Activated CD4-positive, CD25-positive, alpha-beta regulatory T cell (primary cell): ENCODE measurements around the gene RLF.

Experiments used
- DNase-seq, 4 experiments: peaks; one replicate each; lab custom pipeline; 2025; lab: John Stamatoyannopoulos, UW

RLF gene

DNA sequence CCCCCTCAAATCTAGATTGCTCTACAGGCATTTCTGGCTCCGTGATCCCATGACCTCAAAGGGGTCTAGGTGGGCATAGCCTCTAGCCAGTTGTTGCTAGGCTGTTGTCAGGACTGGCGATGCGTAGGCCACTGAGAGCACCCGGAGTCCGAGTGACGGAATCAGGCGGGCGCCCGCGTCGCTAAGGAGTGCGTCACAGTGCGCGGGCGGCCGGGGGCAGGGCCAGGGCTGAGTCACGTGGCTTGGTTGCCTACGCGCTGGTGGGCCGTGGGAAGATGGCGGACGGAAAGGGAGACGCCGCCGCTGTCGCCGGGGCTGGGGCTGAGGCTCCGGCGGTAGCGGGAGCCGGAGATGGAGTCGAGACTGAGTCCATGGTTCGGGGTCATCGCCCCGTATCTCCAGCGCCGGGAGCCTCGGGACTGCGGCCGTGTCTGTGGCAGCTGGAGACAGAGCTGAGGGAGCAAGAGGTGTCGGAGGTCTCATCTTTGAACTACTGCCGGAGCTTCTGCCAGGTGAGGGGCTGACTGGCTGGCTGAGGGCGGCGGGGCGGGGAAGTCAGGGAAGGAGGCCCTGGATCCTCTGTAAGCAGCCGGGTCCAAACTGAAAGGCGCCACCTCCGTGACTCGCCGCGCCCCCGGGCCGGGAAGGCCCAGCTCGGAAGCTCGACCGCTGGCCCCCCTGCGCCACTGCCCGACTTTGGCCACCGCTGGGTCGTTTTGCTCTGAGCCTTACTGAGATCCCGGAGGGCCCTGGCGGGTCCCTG is at the start of gene RLF:
Gene RLF, plus strand, starts transcription at position 263 of the 763 bp plus-strand sequence. Its CDS starts 13 bp downstream, at position 276.
- peak; percentile 86 to 94 (median 90) for DNase-seq

DNA sequence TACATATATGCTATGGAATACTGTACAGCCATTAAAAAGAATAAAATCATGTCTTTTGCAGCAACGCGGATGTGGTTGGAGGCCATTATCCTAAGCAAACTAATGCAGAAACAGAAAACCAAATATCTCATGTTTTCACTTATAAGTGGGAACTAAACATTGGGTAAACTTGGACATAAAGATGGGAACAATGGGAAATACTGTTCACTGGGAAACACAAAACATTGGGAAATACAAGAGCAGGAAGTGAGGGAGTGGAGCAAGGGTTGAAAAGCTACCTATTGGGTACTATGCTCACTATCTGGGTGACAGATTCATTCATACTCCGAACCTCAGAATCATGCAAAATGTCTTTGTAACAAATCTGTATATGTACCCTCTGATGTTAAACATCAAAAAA is 46.8 kb upstream of the RLF start:
- DNase-seq: no peak

DNA sequence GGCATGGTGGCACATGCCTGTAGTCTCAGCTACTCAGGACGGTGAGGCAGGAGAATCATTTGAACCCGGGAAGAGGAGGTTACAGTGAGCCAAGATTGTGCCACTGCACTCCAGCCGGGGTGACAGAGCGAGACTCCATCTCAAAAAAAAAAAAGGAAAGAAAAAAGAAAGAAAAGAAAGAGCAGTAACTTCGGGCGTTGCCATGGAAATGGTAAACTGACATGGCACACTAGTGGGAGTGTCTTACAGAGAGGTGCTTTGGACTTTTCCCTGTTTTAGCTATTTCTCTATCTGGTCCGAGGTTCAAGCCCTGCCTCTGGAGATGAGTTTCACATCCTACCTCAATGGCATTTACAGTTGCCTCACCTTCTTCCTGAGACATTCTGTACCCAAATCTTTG is 41.1 kb upstream of the RLF start:
- DNase-seq: no peak

DNA sequence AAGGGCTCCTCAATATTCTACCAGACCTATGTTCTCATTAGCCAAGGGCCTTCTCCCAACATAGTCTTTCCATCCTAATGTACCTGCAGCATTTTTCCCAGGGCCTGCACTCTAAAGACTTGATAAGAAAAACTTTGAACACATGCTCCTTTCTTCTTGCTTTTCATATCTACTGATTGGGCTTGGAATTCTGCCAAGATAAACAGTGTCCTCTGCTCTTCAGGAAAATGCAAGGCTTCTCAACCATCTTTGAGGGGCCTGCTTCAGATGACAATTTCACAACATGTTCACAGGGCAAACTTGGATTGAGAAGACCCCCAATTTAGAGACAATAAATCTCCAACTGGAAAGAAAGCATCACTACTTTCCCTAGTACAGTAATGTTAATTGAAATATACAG is 38.3 kb upstream of the RLF start:
- DNase-seq: no peak

DNA sequence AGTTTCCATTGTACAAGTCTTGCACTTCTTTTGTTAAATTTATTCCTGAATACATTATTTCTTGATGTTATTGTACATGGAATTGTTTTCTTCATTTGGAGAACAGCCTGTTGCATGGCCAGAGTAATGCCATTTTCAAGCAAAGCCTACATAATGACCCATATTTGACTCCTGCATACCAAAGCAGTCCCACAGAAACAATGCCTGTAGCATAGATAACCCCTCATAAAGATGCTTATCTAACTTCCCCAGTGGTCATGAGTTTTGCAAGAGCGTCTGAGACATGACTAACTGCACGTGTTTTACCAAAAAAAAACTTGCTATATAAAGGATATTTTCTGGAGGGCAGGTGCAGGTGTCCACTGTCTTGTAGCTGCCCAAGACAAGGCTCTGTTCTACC is 30.3 kb upstream of the RLF start:
- DNase-seq: no peak

GRCh38 chr1:40132383-40133311 is 28.5 kb upstream of the RLF start:
- no peak for DNase-seq

GRCh38 chr1:40133312-40133665 is 27.9 kb upstream of the RLF start:
- DNase-seq: no peak

DNA sequence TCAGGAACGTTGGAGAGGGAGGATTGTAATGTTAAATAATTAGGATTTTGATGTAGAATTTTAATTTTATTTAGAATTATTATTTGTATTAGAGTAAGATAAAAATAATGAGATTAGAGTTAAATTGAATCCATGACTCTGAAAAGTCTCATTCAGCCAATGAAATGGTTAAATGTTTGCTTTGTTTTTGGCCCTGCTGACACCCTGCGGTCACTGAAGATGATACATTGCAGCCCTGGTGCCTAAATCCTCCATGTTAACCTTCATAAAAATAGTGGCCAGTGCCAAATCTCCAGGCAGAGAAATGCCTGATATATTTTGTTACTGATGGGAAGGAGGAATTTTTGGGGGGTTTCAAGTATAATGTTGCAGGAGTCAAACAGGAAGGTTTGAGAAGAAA is 27.3 kb upstream of the RLF start:
- DNase-seq: no peak

- DNase-seq: no peak
Measured at GRCh38 chr1:40140211-40140973, 20.8 kb upstream of the RLF start.

DNA sequence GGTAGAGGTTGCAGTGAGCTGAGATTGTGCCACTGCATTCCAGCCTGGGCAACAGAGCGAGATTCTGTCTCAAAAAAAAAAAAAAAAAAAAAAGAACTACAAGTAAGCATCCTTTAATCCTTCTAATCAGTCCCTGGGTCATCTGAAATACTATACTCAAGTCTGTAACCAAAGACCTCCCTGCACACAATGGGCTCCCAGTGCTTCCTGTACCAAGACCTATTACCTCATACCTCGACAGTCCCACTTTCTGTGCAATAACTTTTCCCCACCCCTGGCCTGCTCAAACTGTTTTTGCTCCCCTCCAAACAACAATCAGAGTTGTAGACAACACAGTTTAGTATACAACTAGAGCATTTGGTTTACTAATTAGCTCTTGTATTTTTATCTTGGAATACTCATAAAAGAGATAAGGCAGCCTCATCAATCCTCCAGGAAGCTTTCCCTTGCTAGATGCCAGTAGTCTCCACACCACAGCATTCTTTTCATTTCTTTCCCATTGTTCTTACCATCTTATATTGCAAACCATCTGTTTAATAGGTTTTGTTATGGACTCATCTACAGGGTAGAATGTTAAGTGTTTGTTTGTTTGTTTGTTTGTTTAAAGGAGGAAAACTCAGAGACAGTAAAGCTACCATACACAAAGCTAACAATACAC is 19.2 kb upstream of the RLF start:
- no peak for DNase-seq

- DNase-seq: peak in 2 of 4 experiments; percentile 11 to 27
Measured at GRCh38 chr1:40143891-40144575, 17.2 kb upstream of the RLF start.

GRCh38 chr1:40151457-40152079 is 9.6 kb upstream of the RLF start:
- DNase-seq: no peak

- DNase-seq: no peak
Measured at GRCh38 chr1:40153073-40153770, 8.0 kb upstream of the RLF start.

- no peak for DNase-seq
Measured at GRCh38 chr1:40155135-40155534, 6.1 kb upstream of the RLF start.

DNA sequence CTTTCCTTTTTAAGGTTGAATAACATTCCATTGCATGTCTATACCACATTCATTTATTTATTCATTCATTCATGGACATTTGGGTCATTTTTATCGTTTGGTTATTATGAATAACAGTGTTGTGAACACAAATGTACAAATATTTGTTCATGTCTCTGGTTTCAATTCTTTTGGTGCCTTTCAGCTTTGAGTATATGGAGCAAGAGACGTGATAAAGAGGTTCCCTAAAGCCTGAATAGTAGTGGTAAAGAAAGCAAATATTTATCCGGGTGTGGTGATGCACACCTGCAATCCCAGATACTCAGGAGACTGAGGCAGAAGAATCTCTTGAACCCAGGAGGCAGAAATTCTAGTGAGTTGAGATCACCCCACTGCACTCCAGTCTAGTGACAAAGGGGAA is 5.3 kb upstream of the RLF start:
- DNase-seq: no peak

DNA sequence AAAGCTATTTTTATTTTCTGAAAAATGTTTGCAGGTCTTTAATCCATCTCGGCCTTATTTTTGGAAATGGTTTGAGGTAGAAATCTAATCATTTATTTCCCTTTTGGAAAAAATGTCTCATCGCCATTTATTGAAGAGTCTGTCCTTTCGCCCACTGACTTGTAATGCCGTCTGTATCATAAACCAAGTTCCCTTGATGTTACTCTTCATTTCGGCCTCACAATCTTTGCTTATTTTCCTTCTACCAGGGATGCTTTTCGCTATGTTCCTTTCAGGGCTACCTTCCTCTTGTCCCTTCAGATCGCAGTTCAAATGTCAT is 422 bp upstream of the RLF start:
- no peak for DNase-seq

DNA sequence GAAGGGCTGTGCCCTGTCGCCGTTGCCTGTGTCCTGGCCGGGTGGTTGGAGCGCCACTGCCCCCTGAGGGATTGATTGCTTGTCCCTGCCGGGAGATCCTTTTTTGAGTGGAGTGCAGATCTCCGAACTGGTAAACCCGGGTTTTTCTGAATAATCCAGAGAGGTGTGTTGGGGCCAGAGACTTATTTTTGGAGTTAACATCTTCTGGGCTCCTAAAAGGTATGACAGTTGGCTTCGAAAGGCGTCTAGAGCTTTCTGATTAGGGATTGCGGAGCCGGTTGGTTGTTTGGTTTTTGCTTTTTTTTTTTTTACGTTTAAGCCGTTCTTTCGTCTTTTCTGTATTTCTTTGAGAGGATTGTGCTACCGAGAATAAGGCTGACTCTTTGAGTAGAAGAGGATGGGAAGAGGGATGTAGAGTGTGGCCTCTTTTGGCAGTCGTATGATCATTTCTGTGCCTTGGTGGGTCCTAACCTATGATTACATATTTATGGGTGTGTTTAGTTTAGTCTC is 756 bp downstream of the RLF start:
- no peak for DNase-seq

DNA sequence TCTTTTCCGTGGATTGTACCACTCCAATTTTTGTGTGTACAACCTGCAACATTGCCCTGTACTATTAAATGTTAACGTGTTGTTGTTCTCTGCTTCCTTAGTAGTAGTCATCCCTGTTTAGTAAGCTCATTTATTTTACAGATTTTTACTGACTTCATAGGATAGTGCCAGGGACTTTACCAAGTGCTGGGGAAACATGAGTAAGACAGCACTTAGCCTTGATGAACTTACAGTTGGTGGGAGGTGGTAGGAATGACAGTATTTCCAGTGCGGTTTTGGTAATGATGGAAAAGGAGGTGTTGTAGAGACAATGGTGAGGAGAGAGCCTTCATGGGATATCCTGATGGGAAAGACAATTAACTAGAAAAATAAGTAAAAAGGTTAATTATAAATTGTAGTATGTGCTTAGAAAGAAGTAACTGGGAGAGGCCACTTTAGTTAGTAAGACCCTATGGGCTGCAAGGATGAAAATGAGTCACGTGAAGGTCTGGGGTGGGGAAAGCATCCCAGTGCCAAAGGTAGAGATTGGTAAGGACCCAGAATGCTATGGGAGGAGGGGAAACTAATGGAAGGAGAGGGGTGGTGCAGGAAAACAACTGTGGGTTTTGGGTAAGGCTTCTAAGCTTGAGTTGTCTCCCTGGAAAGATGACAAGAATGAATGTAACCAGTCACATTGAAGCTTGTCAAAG is 1.7 kb downstream of the RLF start:
- no peak for DNase-seq

DNA sequence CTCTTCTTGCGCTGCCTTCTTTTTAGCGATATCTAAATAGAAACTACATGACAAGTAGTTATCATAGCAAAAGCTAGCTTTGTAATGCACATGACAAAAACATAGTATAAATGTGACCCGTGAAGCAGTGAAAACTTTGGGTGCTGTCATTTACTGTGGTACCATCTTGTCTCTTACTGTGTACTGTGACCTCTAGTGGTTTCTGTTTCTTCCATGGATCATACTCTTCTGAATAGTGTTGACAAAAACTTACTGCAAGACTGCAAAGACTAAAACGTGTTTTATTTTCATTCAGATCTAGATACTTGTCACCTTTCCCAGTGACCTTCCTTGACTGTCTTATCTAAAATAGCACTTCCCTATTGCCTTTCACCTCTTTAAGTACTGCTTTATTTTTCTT is 6.1 kb downstream of the RLF start:
- no peak for DNase-seq

- DNase-seq: no peak
Measured at GRCh38 chr1:40171036-40171435, 9.8 kb downstream of the RLF start.
